Omental fat pad (tissue), 4 donors: ENCODE results near the gene RBM8A. TPM values are rescaled to one million over a fixed set of nuclear protein-coding genes. Genes with fewer than 3 reads are reported as not detected.

Experiments
- ATAC-seq: fragments of 150-250 bp; one replicate; pipeline ENCODE4 v1.9.1; 2016; ENCODE audit warnings: mild to moderate bottlenecking, moderate library complexity; ENCODE audit not compliant: low FRiP score
- DNase-seq: peaks from one replicate; pipeline ENCODE4 v3.0.0-alpha.2; 2019; ENCODE audit warnings: low spot score
- total RNA-seq, 4 donors: library from RNA; depleted of rRNA; stranded (reverse); fragments of >200 nt; gene quantifications; one replicate each; pipeline ENCODE4 v1.1.0, GENCODE V29; 2016
- TF ChIP-seq, protein P1 (sequence below), 3 donors: fragments of 450-650 bp; IDR thresholded peaks; one replicate each; pipeline ENCODE4 v1.5.1; 2016 to 2017; ENCODE audit warnings: antibody characterized with exemption in 3 of 3, mild to moderate bottlenecking in 3 of 3, moderate library complexity in 2 of 3

The RBM8A gene
- total RNA-seq, 4 donors from 2014 or later: 114 to 189 (median 116) TPM

DNA sequence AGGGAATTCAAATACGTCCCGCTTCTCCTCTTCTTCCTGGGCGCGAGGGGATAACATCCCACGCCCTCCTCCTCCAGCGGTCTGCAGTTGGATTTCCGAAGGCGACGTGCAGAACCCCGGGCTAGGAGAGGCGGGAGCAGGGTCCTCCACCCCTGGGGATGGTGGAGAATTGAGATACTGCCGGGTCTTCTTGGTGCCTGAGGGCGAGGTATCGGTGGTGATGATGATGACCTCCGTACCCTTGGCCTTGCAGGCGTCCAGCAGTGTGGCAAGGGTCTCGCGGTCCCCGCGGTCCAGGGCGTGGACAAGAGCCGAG is 33.8 kb upstream of the RBM8A start:
- TF ChIP-seq, protein P1, sequence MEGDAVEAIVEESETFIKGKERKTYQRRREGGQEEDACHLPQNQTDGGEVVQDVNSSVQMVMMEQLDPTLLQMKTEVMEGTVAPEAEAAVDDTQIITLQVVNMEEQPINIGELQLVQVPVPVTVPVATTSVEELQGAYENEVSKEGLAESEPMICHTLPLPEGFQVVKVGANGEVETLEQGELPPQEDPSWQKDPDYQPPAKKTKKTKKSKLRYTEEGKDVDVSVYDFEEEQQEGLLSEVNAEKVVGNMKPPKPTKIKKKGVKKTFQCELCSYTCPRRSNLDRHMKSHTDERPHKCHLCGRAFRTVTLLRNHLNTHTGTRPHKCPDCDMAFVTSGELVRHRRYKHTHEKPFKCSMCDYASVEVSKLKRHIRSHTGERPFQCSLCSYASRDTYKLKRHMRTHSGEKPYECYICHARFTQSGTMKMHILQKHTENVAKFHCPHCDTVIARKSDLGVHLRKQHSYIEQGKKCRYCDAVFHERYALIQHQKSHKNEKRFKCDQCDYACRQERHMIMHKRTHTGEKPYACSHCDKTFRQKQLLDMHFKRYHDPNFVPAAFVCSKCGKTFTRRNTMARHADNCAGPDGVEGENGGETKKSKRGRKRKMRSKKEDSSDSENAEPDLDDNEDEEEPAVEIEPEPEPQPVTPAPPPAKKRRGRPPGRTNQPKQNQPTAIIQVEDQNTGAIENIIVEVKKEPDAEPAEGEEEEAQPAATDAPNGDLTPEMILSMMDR (IDR thresholded peaks at IDR 0.05): no peak
- ATAC-seq (no peak), DNase-seq (no peak)

DNA sequence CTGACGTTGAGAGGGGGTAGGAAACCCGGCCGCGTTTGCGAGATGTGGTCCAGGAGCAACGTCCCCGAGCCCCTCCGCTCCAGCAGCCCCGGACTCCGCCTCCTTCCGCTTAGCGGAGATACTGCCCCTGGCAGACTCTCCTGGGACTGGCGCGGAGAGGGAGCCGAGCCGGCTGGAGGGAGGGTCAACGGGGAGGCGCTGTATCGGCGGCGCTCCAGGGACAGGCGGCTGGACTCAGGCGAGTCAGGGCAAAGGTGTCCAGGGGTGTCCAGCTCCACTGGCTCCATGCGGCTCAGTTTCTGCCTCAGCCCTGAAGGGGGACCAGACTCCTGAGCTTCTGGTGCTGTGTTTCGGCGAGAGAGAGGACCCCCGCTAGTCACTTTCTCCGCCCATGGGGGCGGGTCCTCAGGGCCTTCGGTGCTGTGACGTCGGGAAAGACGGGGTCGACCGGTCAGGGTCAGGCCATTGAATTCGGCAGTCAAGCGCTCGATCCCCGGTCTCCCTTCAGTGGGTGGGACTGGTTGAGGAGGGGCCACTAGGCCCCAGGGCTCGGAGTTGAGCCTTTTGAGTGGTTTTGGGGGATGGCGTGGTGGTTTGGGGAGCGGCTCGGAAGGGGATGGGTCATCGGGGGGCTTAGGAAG is 33.3 kb upstream of the RBM8A start:
- ATAC-seq (peak; percentile 39), DNase-seq (no peak)
- TF ChIP-seq, protein P1 (IDR thresholded peaks at IDR 0.05): no peak

DNA sequence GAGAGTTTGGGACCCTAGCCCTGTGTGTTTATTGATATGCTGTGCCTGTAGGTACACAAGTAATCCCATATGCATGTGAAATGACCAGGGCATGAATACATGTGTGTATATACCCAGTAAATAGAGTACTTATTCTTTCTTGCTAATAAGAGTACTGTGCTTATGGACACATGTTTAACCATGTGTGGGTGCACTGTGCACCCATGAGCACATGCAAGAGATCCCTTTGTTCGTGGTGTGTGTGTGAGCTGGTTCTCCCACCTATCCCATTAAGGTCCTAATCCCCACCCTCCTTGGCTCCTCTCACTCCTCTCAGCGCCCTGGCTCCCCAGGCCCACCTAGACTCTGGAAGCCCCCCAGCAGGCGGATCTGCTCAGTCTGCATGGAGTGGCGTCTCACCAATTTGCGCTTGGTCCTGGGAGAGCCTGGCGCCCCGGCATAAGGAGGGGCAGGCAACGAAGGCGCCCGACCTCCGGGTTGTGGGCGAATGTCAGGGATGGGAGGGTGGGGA is 32.7 kb upstream of the RBM8A start:
- DNase-seq: no peak
- TF ChIP-seq, protein P1 (IDR thresholded peaks at IDR 0.05): no peak
- ATAC-seq: no peak

DNA sequence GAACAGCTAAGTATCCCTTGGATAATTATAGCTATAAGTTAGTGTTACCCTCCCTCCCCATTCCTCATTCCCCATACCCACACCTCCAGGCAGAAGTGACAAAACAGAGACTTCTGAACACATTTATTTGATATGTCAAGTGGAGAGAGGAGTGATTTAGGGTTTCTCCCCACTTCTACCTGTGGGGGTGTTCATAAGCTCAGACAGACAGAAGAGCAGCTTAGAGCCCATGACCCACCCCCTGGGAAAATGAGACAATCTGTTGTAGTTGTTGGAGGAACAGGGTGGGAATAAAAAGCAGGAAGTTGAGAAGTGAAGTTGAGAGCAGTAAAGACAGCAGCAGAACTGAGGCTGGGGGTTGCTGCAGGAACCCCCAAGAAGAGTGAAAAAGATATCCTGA is 32.0 kb upstream of the RBM8A start:
- ATAC-seq (no peak), DNase-seq (no peak)
- TF ChIP-seq, protein P1 (IDR thresholded peaks at IDR 0.05): no peak

DNA sequence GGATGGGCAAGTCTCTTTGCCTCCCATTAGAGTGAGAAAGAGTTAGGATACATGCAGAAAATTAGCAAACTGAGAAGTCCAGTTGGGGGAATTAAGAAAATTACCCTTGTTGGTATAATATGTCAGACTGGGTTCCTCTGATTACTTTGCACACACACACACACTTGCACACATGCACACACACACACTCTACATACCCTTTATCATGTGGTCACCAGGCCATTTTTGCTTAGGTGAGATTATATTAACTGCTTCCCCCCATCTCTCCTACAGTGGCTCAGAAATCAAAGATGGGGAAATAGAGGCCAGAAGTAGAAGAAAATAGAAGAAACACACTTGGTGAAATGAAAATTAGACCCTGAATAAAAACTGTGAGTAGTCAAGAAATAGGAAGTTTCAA is 31.4 kb upstream of the RBM8A start:
- DNase-seq: no peak
- no peak for ATAC-seq

DNA sequence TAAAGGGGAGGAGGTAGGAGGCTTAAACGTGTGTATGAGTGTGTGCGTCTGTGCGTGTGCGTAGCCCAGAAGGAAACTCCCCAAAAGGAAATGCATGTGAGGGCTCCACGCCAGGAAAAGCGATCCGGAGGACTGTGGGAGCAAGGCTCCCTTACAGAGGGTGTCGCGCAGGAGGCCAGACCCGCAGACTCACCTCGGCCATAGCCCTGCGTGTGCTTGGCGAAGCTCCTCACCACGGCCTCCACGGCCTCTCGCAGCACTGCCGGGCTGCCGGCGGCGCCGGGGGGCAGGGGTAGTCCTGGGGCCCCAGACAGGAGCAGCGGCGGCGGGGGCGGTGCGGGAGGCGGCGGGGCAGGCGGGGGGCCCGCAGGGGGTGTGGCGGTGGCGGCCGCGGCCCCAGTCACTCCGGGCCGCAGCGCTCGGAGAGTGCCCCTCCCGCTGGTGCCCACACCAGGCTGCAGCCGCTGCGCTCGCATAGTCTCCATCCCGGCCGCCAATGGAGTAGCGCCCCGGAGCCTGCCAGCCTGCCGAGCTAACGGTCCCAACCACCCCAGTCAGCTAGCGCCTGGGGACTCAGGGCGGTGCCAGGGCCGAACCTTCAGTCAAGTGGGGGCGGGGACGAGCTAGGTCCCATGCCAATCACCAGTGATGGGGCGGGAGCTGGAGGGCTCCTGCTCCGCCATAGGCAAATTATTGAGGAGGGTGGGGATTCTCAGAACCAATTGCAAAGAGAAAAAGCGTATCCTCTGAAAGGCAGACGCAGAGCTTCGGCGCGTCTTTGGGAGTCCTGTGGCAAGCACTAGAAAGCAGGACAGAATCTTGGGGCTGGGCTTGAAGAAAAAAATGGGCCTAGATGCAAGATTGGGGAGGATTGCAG is 30.4 kb upstream of the RBM8A start, which contains the start of gene LIX1L:
Gene LIX1L, minus strand, starts transcription at position 575 of the 877 bp plus-strand sequence. Its CDS starts 90 bp downstream, at position 485.
- TF ChIP-seq, protein P1 (IDR thresholded peaks at IDR 0.05): no peak
- ATAC-seq: peak; percentile 84
- peak; percentile 82 for DNase-seq

More for the DNA sequence above, 31.4 kb upstream of the RBM8A start:
- TF ChIP-seq, protein P1 (IDR thresholded peaks at IDR 0.05): no peak
